Liver (tissue), 9 donors: ENCODE measurements around the gene NT5C3A. TPM values are rescaled to one million over a fixed set of nuclear protein-coding genes. Genes with fewer than 3 reads are reported as not detected.

Source experiments
- DNase-seq: peaks from one replicate; pipeline ENCODE4 v3.0.0-alpha.2; 2017; ENCODE audit warnings: low spot score
- H3K27ac ChIP-seq, 2 donors: one replicate each; pipeline ENCODE4 v1.7.0; 2013; ENCODE audit warnings: inconsistent platforms in 2 of 2, low read length in 2 of 2, control low read depth in 1 of 2, low read depth in 1 of 2, mild to moderate bottlenecking in 1 of 2
- H3K27me3 ChIP-seq, 4 donors: one replicate each; pipeline versions ENCODE4 v1.6.1 to v1.7.0; 2013; ENCODE audit warnings: low read length in 3 of 4, inconsistent platforms in 1 of 4, mild to moderate bottlenecking in 1 of 4, moderate library complexity in 1 of 4; ENCODE audit not compliant: control insufficient read depth in 4 of 4, insufficient read depth in 4 of 4
- H3K36me3 ChIP-seq, 4 donors: one replicate each; pipeline versions ENCODE4 v1.6.1 to v1.7.0; 2013; ENCODE audit warnings: low read length in 3 of 4, mild to moderate bottlenecking in 3 of 4, low read depth in 1 of 4, moderate library complexity in 1 of 4; ENCODE audit not compliant: control insufficient read depth in 4 of 4, insufficient read depth in 3 of 4
- H3K4me1 ChIP-seq, 4 donors: one replicate each; pipeline versions ENCODE4 v1.6.1 to v1.7.0; 2013; ENCODE audit warnings: low read length in 3 of 4, mild to moderate bottlenecking in 3 of 4, moderate library complexity in 1 of 4; ENCODE audit not compliant: control insufficient read depth in 4 of 4, insufficient read depth in 4 of 4
- H3K4me3 ChIP-seq, 3 donors: one replicate each; pipeline versions ENCODE4 v1.6.1 to v1.7.0; 2013; ENCODE audit warnings: low read length in 3 of 3, control low read depth in 1 of 3, low read depth in 1 of 3, mild to moderate bottlenecking in 1 of 3
- H3K9ac ChIP-seq, 2 donors: one replicate each; pipeline ENCODE4 v1.7.0; 2013; ENCODE audit warnings: low read length in 2 of 2, mild to moderate bottlenecking in 2 of 2, moderate library complexity in 2 of 2, control low read depth in 1 of 2, low read depth in 1 of 2
- H3K9me3 ChIP-seq, 4 donors: one replicate each; pipeline versions ENCODE4 v1.6.1 to v1.7.0; 2013; ENCODE audit warnings: low read length in 3 of 4; ENCODE audit not compliant: control insufficient read depth in 4 of 4
- EGR1 ChIP-seq, 2 donors: IDR thresholded peaks; 2 replicates each; pipeline ENCODE4 v1.6.1; 2016 to 2018; ENCODE audit warnings: antibody characterized with exemption in 2 of 2, low read depth in 2 of 2
- FOXA1 ChIP-seq: IDR thresholded peaks from 2 replicates; pipeline ENCODE4 v1.6.1; 2016; ENCODE audit warnings: antibody characterized with exemption
- FOXA2 ChIP-seq: IDR thresholded peaks from 2 replicates; pipeline ENCODE4 v1.6.1; 2016; ENCODE audit warnings: antibody characterized with exemption
- GABPA ChIP-seq, 2 donors: IDR thresholded peaks in 1 of 2; conservative IDR thresholded peaks in 1 of 2; 2 replicates each; pipeline ENCODE4 v1.6.1; 2016; ENCODE audit warnings: antibody characterized with exemption in 2 of 2, mild to moderate bottlenecking in 1 of 2, moderate library complexity in 1 of 2
- HNF4A ChIP-seq, 2 donors: conservative IDR thresholded peaks; 2 replicates each; pipeline ENCODE4 v1.6.1; 2016; ENCODE audit warnings: antibody characterized with exemption in 2 of 2, mild to moderate bottlenecking in 2 of 2
- HNF4G ChIP-seq: IDR thresholded peaks from 2 replicates; pipeline ENCODE4 v1.6.1; 2016; ENCODE audit warnings: antibody characterized with exemption
- JUND ChIP-seq, 2 donors: IDR thresholded peaks; 2 replicates each; pipeline ENCODE4 v1.6.1; 2016; ENCODE audit warnings: antibody characterized with exemption in 2 of 2
- NR2F2 ChIP-seq: IDR thresholded peaks from 2 replicates; pipeline ENCODE4 v1.6.1; 2016; ENCODE audit warnings: antibody characterized with exemption
- RAD21 ChIP-seq, 2 donors: IDR thresholded peaks; 2 replicates each; pipeline ENCODE4 v1.6.1; 2016; ENCODE audit warnings: antibody characterized with exemption in 2 of 2, mild to moderate bottlenecking in 2 of 2
- RXRA ChIP-seq, 2 donors: IDR thresholded peaks; 2 replicates each; pipeline ENCODE4 v1.6.1; 2017 to 2018; ENCODE audit warnings: antibody characterized with exemption in 2 of 2, mild to moderate bottlenecking in 1 of 2
- SP1 ChIP-seq: IDR thresholded peaks from 2 replicates; pipeline ENCODE4 v1.6.1; 2018; ENCODE audit warnings: antibody characterized with exemption, mild to moderate bottlenecking
- TAF1 ChIP-seq: conservative IDR thresholded peaks from 2 replicates; pipeline ENCODE4 v1.6.1; 2016; ENCODE audit warnings: antibody characterized with exemption, mild to moderate bottlenecking
- YY1 ChIP-seq: IDR thresholded peaks from 2 replicates; pipeline ENCODE4 v1.6.1; 2016; ENCODE audit warnings: antibody characterized with exemption, mild to moderate bottlenecking
- WGBS: extraction: QIAGEN DNeasy Blood & Tissue Kit; methylation state at CpG from one replicate; pipeline ENCODE4 v1.1.7; 2013; 5-methylcytosine and 5-hydroxymethylcytosine counted together
- polyA plus RNA-seq, 2 donors: library from polyadenylated mRNA; stranded (reverse) in 1 of 2; unstranded in 1 of 2; fragments of 200-250 nt in 1 of 2; fragments of >200 nt in 1 of 2; fragmentation: Nextera tagmentation in 1 of 2; extraction: Ambion mirVana in 1 of 2; gene quantifications; one replicate each; pipeline versions ENCODE4 v1.2.1 to v1.2.3, GENCODE V29; 2013 to 2015
- total RNA-seq, 2 donors: library from RNA; depleted of rRNA; stranded (reverse); fragments of >200 nt; gene quantifications; one replicate each; pipeline ENCODE4 v1.2.3, GENCODE V29; 2014
- TF ChIP-seq, protein P1 (sequence below): IDR thresholded peaks from 2 replicates; pipeline ENCODE4 v1.6.1; 2016; ENCODE audit warnings: antibody characterized with exemption, mild to moderate bottlenecking
- TF ChIP-seq, protein P2 (sequence below): IDR thresholded peaks from 2 replicates; pipeline ENCODE4 v1.6.1; 2016; ENCODE audit warnings: antibody characterized with exemption
- TF ChIP-seq, protein P3 (sequence below): fragments of 150-350 bp; IDR thresholded peaks from 2 replicates; pipeline ENCODE4 v1.5.1; 2017; ENCODE audit warnings: improper control_type of control experiment, low read depth, low read length; ENCODE audit not compliant: missing input control
- TF ChIP-seq, protein P4 (sequence below): IDR thresholded peaks from 2 replicates; pipeline ENCODE4 v1.6.1; 2016; ENCODE audit warnings: antibody characterized with exemption
- TF ChIP-seq, protein P5 (sequence below): IDR thresholded peaks from 2 replicates; pipeline ENCODE4 v1.6.1; 2016; ENCODE audit warnings: antibody characterized with exemption
- donor health status: healthy.
- donor health status: healthy.
- donor health status: healthy.
- donor health status: healthy.
- donor health status: healthy.

NT5C3A gene
- total and polyA plus RNA-seq, 4 donors, result 4.3 to 41.6 (median 9.7) TPM

DNA sequence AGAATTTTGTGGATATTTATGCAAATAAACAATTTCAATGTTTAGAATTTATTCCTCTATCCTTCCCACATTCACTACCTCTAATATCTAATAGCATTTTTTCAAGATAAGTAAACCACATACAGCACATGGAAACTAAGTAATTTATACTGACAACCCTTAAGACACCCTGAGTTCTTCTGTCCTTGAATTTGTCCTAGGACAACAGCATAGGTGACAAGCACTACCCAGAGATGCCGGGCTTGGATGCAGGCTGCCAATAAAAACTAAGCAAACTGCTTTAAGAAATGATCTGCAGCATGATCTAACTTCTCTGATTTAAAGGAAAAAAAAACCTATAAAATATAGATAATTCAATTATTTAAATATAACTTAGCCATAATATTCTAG lies 22.7 kb downstream of the NT5C3A start (continued):
- TF ChIP-seq, protein P1, sequence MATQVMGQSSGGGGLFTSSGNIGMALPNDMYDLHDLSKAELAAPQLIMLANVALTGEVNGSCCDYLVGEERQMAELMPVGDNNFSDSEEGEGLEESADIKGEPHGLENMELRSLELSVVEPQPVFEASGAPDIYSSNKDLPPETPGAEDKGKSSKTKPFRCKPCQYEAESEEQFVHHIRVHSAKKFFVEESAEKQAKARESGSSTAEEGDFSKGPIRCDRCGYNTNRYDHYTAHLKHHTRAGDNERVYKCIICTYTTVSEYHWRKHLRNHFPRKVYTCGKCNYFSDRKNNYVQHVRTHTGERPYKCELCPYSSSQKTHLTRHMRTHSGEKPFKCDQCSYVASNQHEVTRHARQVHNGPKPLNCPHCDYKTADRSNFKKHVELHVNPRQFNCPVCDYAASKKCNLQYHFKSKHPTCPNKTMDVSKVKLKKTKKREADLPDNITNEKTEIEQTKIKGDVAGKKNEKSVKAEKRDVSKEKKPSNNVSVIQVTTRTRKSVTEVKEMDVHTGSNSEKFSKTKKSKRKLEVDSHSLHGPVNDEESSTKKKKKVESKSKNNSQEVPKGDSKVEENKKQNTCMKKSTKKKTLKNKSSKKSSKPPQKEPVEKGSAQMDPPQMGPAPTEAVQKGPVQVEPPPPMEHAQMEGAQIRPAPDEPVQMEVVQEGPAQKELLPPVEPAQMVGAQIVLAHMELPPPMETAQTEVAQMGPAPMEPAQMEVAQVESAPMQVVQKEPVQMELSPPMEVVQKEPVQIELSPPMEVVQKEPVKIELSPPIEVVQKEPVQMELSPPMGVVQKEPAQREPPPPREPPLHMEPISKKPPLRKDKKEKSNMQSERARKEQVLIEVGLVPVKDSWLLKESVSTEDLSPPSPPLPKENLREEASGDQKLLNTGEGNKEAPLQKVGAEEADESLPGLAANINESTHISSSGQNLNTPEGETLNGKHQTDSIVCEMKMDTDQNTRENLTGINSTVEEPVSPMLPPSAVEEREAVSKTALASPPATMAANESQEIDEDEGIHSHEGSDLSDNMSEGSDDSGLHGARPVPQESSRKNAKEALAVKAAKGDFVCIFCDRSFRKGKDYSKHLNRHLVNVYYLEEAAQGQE, result no peak
- TF ChIP-seq HNF4A (conservative IDR thresholded peaks at IDR 0.05), result no peak

DNA sequence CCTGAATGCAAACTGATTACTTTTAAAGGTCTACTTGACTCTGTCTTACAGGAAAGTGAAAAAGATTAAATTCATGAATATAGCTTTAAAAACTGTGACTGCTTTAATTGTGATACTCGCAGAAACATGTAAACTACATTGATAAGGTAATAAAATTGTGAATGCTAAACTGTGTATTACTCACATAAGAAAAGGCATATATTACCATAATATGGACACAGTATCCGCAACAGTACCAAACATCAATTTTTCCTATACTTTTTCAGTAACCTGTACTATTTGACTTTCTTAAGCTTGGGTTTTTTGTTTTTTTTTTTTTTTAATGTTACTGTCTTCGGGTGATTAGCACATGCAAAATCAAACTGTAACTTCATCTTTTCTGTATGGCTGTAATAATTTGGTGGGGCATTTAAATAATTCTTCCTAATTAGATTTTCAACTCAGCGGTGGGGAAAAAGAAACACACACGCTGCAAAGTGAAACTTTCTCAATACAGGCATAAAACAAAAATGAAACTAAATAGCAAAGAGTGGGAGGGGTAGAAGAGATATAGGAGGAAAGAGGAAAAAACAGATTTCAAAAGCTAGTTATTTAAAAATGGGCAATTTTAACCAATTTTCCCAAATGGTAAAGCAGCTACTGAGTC lies 23.2 kb downstream of the NT5C3A start:
- Histone ChIP-seq H3K36me3 (no peaks in the 10 kb centered on the region), H3K9ac (peak overlapping the region; percentile 65 to 99), H3K27me3 (no peaks in the 10 kb centered on the region), H3K4me1 (peaks cover 5 to 46% (median 23%) of the 10 kb centered on the region in 4 donors), H3K4me3 (peak overlapping the region; percentile 53 to 72 (median 72)), H3K27ac (peak overlapping the region; percentile 73 to 75), H3K9me3 (no peaks in the 10 kb centered on the region)
- TF ChIP-seq, protein P2, sequence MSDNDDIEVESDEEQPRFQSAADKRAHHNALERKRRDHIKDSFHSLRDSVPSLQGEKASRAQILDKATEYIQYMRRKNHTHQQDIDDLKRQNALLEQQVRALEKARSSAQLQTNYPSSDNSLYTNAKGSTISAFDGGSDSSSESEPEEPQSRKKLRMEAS, result no peak
- TF ChIP-seq GABPA (IDR thresholded peaks at IDR 0.05 in 1 of 2, conservative IDR thresholded peaks at IDR 0.05 in 1 of 2) (no peak), YY1 (no peak)
- no peak for DNase-seq
- 5% methylated on average over 5 of the region's 5 CpGs for WGBS

DNA sequence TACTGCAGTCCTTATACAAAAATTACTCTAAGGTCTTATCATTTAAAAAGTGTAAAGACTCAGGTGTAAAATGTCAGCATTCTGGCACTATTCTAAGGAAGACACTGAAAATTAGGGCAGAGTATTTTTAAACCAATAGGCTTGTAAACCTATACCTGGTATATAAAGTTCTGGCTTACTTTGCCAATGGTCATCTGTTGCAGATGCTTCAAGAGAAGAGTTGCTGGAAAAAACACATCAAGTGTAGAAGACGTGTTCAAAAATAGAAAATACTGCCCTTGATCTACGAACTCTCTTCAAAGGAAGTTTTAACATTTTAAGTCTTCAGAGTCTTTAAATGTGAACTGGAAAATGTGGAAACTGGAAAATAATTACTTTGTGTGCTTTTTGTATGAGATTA lies 23.9 kb downstream of the NT5C3A start:
- TF ChIP-seq, protein P1, result no peak
- TF ChIP-seq HNF4G, result no peak
- TF ChIP-seq HNF4A (conservative IDR thresholded peaks at IDR 0.05), result no peak
- TF ChIP-seq SP1, result no peak
- TF ChIP-seq YY1, result no peak
- no peak for TF ChIP-seq FOXA1
- TF ChIP-seq NR2F2, result no peak
- TF ChIP-seq RXRA (IDR thresholded peaks at IDR 0.05), result no peak
- TF ChIP-seq RAD21 (IDR thresholded peaks at IDR 0.05), result no peak
- TF ChIP-seq, protein P3, sequence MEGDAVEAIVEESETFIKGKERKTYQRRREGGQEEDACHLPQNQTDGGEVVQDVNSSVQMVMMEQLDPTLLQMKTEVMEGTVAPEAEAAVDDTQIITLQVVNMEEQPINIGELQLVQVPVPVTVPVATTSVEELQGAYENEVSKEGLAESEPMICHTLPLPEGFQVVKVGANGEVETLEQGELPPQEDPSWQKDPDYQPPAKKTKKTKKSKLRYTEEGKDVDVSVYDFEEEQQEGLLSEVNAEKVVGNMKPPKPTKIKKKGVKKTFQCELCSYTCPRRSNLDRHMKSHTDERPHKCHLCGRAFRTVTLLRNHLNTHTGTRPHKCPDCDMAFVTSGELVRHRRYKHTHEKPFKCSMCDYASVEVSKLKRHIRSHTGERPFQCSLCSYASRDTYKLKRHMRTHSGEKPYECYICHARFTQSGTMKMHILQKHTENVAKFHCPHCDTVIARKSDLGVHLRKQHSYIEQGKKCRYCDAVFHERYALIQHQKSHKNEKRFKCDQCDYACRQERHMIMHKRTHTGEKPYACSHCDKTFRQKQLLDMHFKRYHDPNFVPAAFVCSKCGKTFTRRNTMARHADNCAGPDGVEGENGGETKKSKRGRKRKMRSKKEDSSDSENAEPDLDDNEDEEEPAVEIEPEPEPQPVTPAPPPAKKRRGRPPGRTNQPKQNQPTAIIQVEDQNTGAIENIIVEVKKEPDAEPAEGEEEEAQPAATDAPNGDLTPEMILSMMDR, result no peak
- TF ChIP-seq, protein P4, sequence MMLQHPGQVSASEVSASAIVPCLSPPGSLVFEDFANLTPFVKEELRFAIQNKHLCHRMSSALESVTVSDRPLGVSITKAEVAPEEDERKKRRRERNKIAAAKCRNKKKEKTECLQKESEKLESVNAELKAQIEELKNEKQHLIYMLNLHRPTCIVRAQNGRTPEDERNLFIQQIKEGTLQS, result no peak
- TF ChIP-seq, protein P5, sequence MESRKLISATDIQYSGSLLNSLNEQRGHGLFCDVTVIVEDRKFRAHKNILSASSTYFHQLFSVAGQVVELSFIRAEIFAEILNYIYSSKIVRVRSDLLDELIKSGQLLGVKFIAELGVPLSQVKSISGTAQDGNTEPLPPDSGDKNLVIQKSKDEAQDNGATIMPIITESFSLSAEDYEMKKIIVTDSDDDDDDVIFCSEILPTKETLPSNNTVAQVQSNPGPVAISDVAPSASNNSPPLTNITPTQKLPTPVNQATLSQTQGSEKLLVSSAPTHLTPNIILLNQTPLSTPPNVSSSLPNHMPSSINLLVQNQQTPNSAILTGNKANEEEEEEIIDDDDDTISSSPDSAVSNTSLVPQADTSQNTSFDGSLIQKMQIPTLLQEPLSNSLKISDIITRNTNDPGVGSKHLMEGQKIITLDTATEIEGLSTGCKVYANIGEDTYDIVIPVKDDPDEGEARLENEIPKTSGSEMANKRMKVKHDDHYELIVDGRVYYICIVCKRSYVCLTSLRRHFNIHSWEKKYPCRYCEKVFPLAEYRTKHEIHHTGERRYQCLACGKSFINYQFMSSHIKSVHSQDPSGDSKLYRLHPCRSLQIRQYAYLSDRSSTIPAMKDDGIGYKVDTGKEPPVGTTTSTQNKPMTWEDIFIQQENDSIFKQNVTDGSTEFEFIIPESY, result no peak
- TF ChIP-seq TAF1, result no peak
- no peak for TF ChIP-seq EGR1 (IDR thresholded peaks at IDR 0.05; ENCODE audit: low read depth in 2 of 2)
- TF ChIP-seq, protein P2, result no peak
- TF ChIP-seq FOXA2, result no peak
- no peak for TF ChIP-seq JUND (IDR thresholded peaks at IDR 0.05)
- no peak for TF ChIP-seq GABPA (IDR thresholded peaks at IDR 0.05 in 1 of 2, conservative IDR thresholded peaks at IDR 0.05 in 1 of 2)
- Histone ChIP-seq H3K4me1 (peaks cover 4 to 46% (median 23%) of the 10 kb centered on the region in 4 donors), H3K9ac (peak overlapping the region; percentile 60 to 99), H3K4me3 (peak overlapping the region in 1 of 3 donors; percentile 11), H3K27me3 (no peaks in the 10 kb centered on the region), H3K27ac (peak overlapping the region; percentile 73 to 75), H3K9me3 (no peaks in the 10 kb centered on the region), H3K36me3 (no peaks in the 10 kb centered on the region)
- DNase-seq, result no peak
- 17% methylated on average over 2 of the region's 2 CpGs for WGBS
